HepG2 (cell line): ENCODE measurements around the gene CLPTM1. TPM values are rescaled to one million over a fixed set of nuclear protein-coding genes. Genes with fewer than 3 reads are reported as not detected.
A peak's percentile ranks its signal among the peaks of the same experiment; 100 is the strongest.

Source experiments
- ARNT ChIP-seq: fragments of 450-650 bp; IDR thresholded peaks from 2 replicates; pipeline ENCODE4 v1.6.1; 2017
- GZF1 ChIP-seq: sonication (generic); formaldehyde crosslinking; IDR thresholded peaks from 2 replicates; pipeline ENCODE4 v1.5.1; 2020; ENCODE audit warnings: mild to moderate bottlenecking, missing genetic modification reagents
- IKZF5 ChIP-seq: IDR thresholded peaks from 2 replicates; pipeline ENCODE4 v1.6.1; 2018; ENCODE audit warnings: missing genetic modification reagents, mild to moderate bottlenecking, missing compliant biosample characterization
- MAF1 ChIP-seq: sonication (generic); formaldehyde crosslinking; IDR thresholded peaks from 2 replicates; pipeline ENCODE4 v1.5.0; 2020; ENCODE audit warnings: missing genetic modification reagents, borderline replicate concordance
- MTA3 ChIP-seq: sonication (generic); formaldehyde crosslinking; IDR thresholded peaks from 2 replicates; pipeline ENCODE4 v1.4.0; 2020; ENCODE audit warnings: missing genetic modification reagents
- NKX3-1 ChIP-seq: sonication (generic); formaldehyde crosslinking; IDR thresholded peaks from 2 replicates; pipeline ENCODE4 v1.5.0; 2020; ENCODE audit warnings: missing genetic modification reagents
- PAXIP1 ChIP-seq: sonication (generic); formaldehyde crosslinking; conservative IDR thresholded peaks from 2 replicates; pipeline ENCODE4 v1.4.0; 2020; ENCODE audit warnings: mild to moderate bottlenecking, missing genetic modification reagents, moderate library complexity
- PTBP1 ChIP-seq: fragments of 200-400 bp; formaldehyde crosslinking; IDR thresholded peaks from 2 replicates; pipeline ENCODE4 v1.6.1; 2018; ENCODE audit warnings: low read length, low read depth; ENCODE audit not compliant: poor library complexity, severe bottlenecking
- TOPORS ChIP-seq: sonication (generic); formaldehyde crosslinking; IDR thresholded peaks from 2 replicates; pipeline ENCODE4 v1.8.0; 2023; ENCODE audit warnings: mild to moderate bottlenecking, missing genetic modification reagents
- XBP1 ChIP-seq: sonication (generic); formaldehyde crosslinking; IDR thresholded peaks from 2 replicates; pipeline ENCODE4 v1.5.0; 2020; ENCODE audit warnings: missing genetic modification reagents
- ZFAT ChIP-seq: sonication (generic); formaldehyde crosslinking; conservative IDR thresholded peaks from 2 replicates; pipeline ENCODE4 v1.8.1; 2023; ENCODE audit warnings: missing genetic modification reagents, inconsistent platforms
- ZNF354B ChIP-seq: sonication (generic); formaldehyde crosslinking; IDR thresholded peaks from 2 replicates; pipeline ENCODE4 v1.8.0; 2022; ENCODE audit warnings: mild to moderate bottlenecking, missing genetic modification reagents
- ZNF557 ChIP-seq: sonication (generic); formaldehyde crosslinking; IDR thresholded peaks from 2 replicates; pipeline ENCODE4 v1.4.0; 2020; ENCODE audit warnings: missing genetic modification reagents
- ZNF780A ChIP-seq: sonication (generic); formaldehyde crosslinking; IDR thresholded peaks from 2 replicates; pipeline ENCODE4 v1.8.0; 2022; ENCODE audit warnings: mild to moderate bottlenecking, missing genetic modification reagents, moderate library complexity
- ZNF841 ChIP-seq: sonication (generic); formaldehyde crosslinking; IDR thresholded peaks from 2 replicates; pipeline ENCODE4 v1.8.1; 2023; ENCODE audit warnings: missing genetic modification reagents, borderline replicate concordance
- polyA plus RNA-seq, 8 experiments: library from polyadenylated mRNA; depleted of rRNA in 3 of 8; stranded (reverse) in 7 of 8; unstranded in 1 of 8; fragments of >200 nt; fragmentation: Illumina TruSeq in 4 of 8; extraction: Trizol in 4 of 8; gene quantifications; 2 replicates each; pipeline versions ENCODE4 v1.2.1 to v1.2.3, GENCODE V29; 2011 to 2016; ENCODE audit warnings: low read depth in 4 of 8, missing spikeins in 1 of 8, mixed read lengths in 1 of 8; ENCODE audit not compliant: insufficient read depth in 1 of 8
- total RNA-seq, 5 experiments: library from RNA; depleted of rRNA; stranded (reverse); fragments of >200 nt; fragmentation: Illumina TruSeq; extraction: Trizol; gene quantifications; 2 replicates each; pipeline ENCODE4 v1.2.3, GENCODE V29; 2016; ENCODE audit warnings: low read depth in 1 of 5
- TF ChIP-seq, protein P1 (sequence below): sonication (generic); formaldehyde crosslinking; IDR thresholded peaks from 2 replicates; pipeline ENCODE4 v1.9.0; 2022; ENCODE audit warnings: low read depth, missing genetic modification reagents
- TF ChIP-seq, protein P2 (sequence below): IDR thresholded peaks from 2 replicates; pipeline ENCODE4 v1.6.1; 2016; ENCODE audit warnings: low read depth
- TF ChIP-seq, protein P3 (sequence below): sonication (generic); formaldehyde crosslinking; IDR thresholded peaks from 2 replicates; pipeline ENCODE4 v1.4.0; 2020; ENCODE audit warnings: low read depth, mild to moderate bottlenecking, missing genetic modification reagents
- TF ChIP-seq, protein P4 (sequence below): IDR thresholded peaks from 2 replicates; pipeline ENCODE4 v1.6.1; 2016; ENCODE audit warnings: missing genetic modification reagents, missing compliant biosample characterization

CLPTM1 gene
- total and polyA plus RNA-seq, 2 of the 13 experiments (the other 11 are each of a cell fraction or from before 2014, with no cell fraction given), result 34.9 to 42.8 TPM

DNA sequence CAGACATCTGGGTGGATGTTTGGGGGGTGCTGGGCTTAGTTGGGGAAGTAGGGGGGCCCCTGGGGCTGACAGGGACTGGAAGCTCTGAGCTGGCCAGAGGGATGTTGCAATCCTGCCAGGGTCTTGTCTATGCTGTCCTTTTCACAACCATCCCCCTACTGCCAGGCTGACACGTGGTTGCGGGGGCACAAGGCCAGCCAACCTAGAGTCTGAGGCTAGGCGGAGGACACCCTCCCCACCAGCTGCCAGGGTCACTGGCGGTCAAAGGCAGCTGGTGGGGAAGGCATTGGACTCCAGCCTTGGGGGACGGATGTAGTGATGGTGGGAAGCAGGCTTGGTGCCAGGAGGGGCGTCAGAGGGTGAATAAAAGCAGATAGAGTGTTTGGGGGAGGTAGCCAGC lies 42.3 kb upstream of the CLPTM1 start (continued):
- TF ChIP-seq, protein P1, sequence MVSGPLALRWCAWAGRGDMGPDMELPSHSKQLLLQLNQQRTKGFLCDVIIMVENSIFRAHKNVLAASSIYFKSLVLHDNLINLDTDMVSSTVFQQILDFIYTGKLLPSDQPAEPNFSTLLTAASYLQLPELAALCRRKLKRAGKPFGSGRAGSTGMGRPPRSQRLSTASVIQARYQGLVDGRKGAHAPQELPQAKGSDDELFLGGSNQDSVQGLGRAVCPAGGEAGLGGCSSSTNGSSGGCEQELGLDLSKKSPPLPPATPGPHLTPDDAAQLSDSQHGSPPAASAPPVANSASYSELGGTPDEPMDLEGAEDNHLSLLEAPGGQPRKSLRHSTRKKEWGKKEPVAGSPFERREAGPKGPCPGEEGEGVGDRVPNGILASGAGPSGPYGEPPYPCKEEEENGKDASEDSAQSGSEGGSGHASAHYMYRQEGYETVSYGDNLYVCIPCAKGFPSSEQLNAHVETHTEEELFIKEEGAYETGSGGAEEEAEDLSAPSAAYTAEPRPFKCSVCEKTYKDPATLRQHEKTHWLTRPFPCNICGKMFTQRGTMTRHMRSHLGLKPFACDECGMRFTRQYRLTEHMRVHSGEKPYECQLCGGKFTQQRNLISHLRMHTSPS (CRISPR knock-in tag), result peak; percentile 98
- TF ChIP-seq ZNF841 (CRISPR knock-in tag) (no peak), XBP1 (CRISPR knock-in tag) (no peak), IKZF5 (CRISPR knock-in tag) (peak; percentile 77), ZNF780A (CRISPR knock-in tag) (0 out of 2 replicates have a peak, but pooled peaks have one; percentile 57), TOPORS (CRISPR knock-in tag) (no peak), ZNF557 (CRISPR knock-in tag) (no peak), ARNT (no peak), MTA3 (no peak), ZFAT (no peak), PAXIP1 (CRISPR knock-in tag) (peak; percentile 83), PTBP1 (no peak), GZF1 (CRISPR knock-in tag) (no peak), NKX3-1 (no peak), MAF1 (CRISPR knock-in tag) (no peak), ZNF354B (no peak)
- TF ChIP-seq, protein P2, sequence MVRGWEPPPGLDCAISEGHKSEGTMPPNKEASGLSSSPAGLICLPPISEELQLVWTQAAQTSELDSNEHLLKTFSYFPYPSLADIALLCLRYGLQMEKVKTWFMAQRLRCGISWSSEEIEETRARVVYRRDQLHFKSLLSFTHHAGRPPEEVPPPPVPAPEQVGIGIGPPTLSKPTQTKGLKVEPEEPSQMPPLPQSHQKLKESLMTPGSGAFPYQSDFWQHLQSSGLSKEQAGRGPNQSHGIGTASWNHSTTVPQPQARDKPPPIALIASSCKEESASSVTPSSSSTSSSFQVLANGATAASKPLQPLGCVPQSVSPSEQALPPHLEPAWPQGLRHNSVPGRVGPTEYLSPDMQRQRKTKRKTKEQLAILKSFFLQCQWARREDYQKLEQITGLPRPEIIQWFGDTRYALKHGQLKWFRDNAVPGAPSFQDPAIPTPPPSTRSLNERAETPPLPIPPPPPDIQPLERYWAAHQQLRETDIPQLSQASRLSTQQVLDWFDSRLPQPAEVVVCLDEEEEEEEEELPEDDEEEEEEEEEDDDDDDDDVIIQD (CRISPR knock-in tag), result 0 out of 2 replicates have a peak, but pooled peaks have one; percentile 26
- TF ChIP-seq, protein P3, sequence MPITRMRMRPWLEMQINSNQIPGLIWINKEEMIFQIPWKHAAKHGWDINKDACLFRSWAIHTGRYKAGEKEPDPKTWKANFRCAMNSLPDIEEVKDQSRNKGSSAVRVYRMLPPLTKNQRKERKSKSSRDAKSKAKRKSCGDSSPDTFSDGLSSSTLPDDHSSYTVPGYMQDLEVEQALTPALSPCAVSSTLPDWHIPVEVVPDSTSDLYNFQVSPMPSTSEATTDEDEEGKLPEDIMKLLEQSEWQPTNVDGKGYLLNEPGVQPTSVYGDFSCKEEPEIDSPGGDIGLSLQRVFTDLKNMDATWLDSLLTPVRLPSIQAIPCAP, result no peak
- TF ChIP-seq, protein P4, sequence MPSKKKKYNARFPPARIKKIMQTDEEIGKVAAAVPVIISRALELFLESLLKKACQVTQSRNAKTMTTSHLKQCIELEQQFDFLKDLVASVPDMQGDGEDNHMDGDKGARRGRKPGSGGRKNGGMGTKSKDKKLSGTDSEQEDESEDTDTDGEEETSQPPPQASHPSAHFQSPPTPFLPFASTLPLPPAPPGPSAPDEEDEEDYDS (CRISPR knock-in tag), result no peak
